NB4 (cell line): ENCODE results near the gene ANAPC5.

Experiments used
- POLR2A ChIP-seq: IDR thresholded peaks from 2 replicates; pipeline ENCODE4 v1.6.1; 2011; ENCODE audit warnings: mild to moderate bottlenecking; ENCODE audit not compliant: insufficient read length; ENCODE audit errors: extremely low read depth
- TF ChIP-seq, protein P1 (sequence below): IDR thresholded peaks from one replicate; pipeline ENCODE4 v1.5.1; 2012; ENCODE audit warnings: low read depth, low read length
- TF ChIP-seq, protein P2 (sequence below): IDR thresholded peaks from 2 replicates; pipeline ENCODE4 v1.6.1; 2011; ENCODE audit warnings: low read depth, low read length

DNA sequence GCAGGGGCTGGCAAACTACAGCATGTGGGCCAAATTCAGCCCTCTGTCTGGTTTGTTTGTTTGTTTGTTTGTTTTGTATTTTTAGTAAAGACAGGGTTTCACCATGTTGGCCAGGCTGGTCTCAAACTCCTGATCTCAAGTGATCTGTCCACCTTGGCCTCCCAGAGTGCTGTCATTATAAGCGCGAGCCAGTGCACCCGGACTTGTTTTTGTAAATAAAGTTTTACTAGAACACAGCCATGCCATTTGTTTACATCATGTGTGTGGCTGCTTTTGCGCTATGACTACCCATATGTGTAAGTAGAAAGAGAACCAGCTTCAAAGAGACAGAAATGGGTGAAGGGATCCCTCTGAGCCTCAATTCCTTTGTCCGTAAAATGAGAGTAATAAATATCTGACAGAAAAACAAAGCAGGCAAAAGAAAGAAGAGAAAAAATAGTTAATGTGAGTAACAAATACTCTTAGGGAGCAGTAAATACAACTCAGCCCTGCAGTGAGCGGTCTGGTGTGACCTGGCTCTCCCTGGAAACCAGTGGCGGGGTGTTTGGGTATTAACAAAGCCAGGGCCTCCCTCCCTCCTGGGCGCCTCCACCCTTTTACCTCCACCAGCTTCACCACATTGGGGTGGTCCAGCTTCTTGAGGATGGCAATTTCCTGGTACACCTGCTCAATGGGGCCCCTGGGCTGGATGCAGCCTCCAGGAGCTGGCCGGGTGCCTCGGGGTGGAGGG, 88.8 kb downstream of the ANAPC5 start:
- TF ChIP-seq, protein P1, sequence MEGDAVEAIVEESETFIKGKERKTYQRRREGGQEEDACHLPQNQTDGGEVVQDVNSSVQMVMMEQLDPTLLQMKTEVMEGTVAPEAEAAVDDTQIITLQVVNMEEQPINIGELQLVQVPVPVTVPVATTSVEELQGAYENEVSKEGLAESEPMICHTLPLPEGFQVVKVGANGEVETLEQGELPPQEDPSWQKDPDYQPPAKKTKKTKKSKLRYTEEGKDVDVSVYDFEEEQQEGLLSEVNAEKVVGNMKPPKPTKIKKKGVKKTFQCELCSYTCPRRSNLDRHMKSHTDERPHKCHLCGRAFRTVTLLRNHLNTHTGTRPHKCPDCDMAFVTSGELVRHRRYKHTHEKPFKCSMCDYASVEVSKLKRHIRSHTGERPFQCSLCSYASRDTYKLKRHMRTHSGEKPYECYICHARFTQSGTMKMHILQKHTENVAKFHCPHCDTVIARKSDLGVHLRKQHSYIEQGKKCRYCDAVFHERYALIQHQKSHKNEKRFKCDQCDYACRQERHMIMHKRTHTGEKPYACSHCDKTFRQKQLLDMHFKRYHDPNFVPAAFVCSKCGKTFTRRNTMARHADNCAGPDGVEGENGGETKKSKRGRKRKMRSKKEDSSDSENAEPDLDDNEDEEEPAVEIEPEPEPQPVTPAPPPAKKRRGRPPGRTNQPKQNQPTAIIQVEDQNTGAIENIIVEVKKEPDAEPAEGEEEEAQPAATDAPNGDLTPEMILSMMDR: no peak
- TF ChIP-seq POLR2A: no peak
- TF ChIP-seq, protein P2, sequence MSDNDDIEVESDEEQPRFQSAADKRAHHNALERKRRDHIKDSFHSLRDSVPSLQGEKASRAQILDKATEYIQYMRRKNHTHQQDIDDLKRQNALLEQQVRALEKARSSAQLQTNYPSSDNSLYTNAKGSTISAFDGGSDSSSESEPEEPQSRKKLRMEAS: no peak
